ENCODE data around the gene BRAP. TPM values are rescaled to one million over a fixed set of nuclear protein-coding genes. Genes with fewer than 3 reads are reported as not detected.
"Not testable (repeated sequence)": the region's sequence is repeated elsewhere in the genome, so short reads cannot be mapped to it uniquely, and the experiment has no call there.

Gene BRAP
- total RNA-seq, 6 donors from 2014 or later = 11.0 to 17.8 (median 15.5) TPM

DNA sequence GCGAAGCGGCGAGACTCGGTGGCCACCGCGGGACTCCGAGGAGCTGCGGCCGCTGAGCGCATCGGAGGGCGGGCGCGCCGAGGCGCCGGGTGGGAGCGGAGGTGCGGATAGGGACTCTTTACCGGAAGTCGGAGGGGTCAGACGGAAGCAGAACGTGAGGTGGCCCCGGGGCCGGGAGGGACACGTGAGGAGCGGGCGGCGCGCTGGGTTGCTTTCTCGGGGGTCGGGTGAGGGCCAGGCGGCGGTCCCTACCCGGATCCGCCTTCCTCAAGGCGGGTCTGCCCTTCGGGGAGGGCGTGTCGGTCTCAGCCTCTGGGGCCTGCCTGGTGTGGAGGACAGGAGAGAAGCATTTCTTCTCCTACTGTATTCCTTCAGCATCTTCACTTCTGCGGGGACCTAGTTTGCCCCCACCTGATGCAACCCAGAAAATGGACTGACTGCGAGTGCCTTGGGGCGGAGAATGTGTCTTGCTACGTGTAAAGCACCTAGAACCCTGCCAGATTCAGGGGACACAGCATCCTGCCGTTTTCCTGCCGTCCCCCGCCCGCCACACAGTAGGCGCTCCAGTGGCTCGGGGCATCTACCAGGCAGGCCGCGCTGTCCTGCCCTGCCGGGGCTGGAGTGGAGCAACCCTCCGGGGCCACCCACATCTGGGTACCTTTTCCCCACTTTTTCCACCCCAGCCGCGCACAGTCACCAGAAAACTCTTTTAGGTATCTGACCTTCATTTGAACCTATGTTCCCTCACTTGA, 86.1 kb downstream of the BRAP start:
- TF ChIP-seq POLR2AphosphoS5 (IDR thresholded peaks at IDR 0.05) (peak; percentile 78 to 89), EP300 (IDR thresholded peaks at IDR 0.05) (no peak), POLR2A (IDR thresholded peaks at IDR 0.05) (peak in 3 of 4 donors; percentile 64 to 86 (median 75))
- TF ChIP-seq, protein P1, sequence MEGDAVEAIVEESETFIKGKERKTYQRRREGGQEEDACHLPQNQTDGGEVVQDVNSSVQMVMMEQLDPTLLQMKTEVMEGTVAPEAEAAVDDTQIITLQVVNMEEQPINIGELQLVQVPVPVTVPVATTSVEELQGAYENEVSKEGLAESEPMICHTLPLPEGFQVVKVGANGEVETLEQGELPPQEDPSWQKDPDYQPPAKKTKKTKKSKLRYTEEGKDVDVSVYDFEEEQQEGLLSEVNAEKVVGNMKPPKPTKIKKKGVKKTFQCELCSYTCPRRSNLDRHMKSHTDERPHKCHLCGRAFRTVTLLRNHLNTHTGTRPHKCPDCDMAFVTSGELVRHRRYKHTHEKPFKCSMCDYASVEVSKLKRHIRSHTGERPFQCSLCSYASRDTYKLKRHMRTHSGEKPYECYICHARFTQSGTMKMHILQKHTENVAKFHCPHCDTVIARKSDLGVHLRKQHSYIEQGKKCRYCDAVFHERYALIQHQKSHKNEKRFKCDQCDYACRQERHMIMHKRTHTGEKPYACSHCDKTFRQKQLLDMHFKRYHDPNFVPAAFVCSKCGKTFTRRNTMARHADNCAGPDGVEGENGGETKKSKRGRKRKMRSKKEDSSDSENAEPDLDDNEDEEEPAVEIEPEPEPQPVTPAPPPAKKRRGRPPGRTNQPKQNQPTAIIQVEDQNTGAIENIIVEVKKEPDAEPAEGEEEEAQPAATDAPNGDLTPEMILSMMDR (IDR thresholded peaks at IDR 0.05) = no peak
- H3K27me3 ChIP-seq = no peaks in the 10 kb centered on the region
- no peaks in the 10 kb centered on the region for H3K36me3 ChIP-seq
- 0 to 2% methylated on average over 21 to 37 of the region's 56 CpGs for WGBS, 2 donors
- H3K9me3 ChIP-seq = no peaks in the 10 kb centered on the region
- ATAC-seq (ENCODE audit: low FRiP score in 2 of 2) (peak; percentile 90 to 95), DNase-seq (peak; percentile 87 to 96)
- H3K4me1 ChIP-seq = peaks cover 26 to 35% (median 28%) of the 10 kb centered on the region in 4 donors
- peak overlapping the region; percentile 62 to 98 (median 96) for H3K4me3 ChIP-seq
- H3K27ac ChIP-seq = peak overlapping the region; percentile 94 to 99 (median 96)

GRCh38 chr12:111598637-111599452, 86.9 kb downstream of the BRAP start, which contains the start of gene ATXN2:
Gene ATXN2 (minus strand): TSS chr12:111599315. CDS start chr12:111599034, 281 bp downstream.
- peak; percentile 16 to 84 for ATAC-seq (ENCODE audit: low FRiP score in 2 of 2)
- DNase-seq = peak; percentile 31 to 94
- TF ChIP-seq POLR2A (IDR thresholded peaks at IDR 0.05) (no peak), EP300 (IDR thresholded peaks at IDR 0.05) (no peak), POLR2AphosphoS5 (IDR thresholded peaks at IDR 0.05) (no peak)
- TF ChIP-seq, protein P1 (IDR thresholded peaks at IDR 0.05) = no peak
- Histone ChIP-seq H3K27ac (peak within 1 kb of the TSS; percentile 94 to 99 (median 96)), H3K4me1 (peaks cover 28 to 43% (median 33%) of the 10 kb centered on the region in 4 donors), H3K27me3 (no peaks in the 10 kb centered on the region), H3K4me3 (peak within 1 kb of the TSS; percentile 93 to 98 (median 98)), H3K9me3 (no peaks in the 10 kb centered on the region), H3K36me3 (no peaks in the 10 kb centered on the region)
- WGBS, 2 donors = 0% methylated on average over 14 to 34 of the region's 119 CpGs

DNA sequence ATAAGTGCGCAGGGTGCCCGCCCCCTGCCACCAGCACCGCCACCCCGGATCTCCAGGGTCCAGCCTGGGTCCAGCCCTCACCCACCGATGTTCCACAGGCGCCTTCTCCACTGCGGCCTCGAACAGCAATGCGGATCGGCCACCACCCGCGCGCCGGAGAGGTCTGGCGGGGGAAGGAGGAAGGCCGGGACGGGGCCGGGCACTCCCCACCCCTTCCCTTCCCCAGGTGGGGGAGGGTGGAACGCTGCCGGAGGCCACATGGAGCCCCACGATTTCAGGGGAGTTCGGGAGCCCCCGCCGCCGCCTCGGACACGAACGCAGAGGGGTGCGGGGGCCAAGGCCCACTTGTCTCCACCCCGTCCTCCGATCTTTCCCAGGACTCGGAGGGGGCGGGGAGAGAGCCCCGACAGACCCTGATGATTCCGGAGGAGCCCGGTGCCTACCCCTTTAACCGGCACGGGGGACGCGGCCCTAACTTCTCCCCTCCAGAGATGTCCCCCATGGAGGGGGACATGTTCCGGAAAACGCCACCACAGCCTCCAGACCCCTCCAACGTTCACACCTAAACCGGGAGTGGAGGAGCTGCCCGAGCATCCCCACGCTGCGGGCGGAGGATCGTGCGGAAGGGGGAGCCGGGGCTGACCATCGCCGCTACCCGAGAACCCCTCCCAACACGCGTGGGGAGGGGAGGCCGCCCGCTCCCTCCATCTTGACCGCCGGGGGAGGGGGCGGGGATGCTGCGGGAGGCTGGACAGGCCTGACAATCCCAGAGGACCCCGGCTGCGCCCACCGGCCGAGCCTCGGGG, 87.7 kb downstream of the BRAP start:
- ATAC-seq (ENCODE audit: low FRiP score in 2 of 2) = peak; percentile 57 to 86
- Histone ChIP-seq H3K9me3 (no peaks in the 10 kb centered on the region), H3K4me3 (peak overlapping the region; percentile 93 to 98 (median 98)), H3K27ac (peak overlapping the region; percentile 94 to 99 (median 96)), H3K4me1 (peaks cover 30 to 49% (median 35%) of the 10 kb centered on the region in 4 donors), H3K27me3 (no peaks in the 10 kb centered on the region), H3K36me3 (no peaks in the 10 kb centered on the region)
- TF ChIP-seq POLR2A (IDR thresholded peaks at IDR 0.05) = peak in 1 of 4 donors; percentile 34
- TF ChIP-seq POLR2AphosphoS5 (IDR thresholded peaks at IDR 0.05) = peak in 1 of 2 donors; percentile 12
- TF ChIP-seq, protein P1 (IDR thresholded peaks at IDR 0.05) = no peak
- WGBS, 2 donors = 0 to 2% methylated on average over 10 to 20 of the region's 67 CpGs
- DNase-seq = peak; percentile 60 to 90

DNA sequence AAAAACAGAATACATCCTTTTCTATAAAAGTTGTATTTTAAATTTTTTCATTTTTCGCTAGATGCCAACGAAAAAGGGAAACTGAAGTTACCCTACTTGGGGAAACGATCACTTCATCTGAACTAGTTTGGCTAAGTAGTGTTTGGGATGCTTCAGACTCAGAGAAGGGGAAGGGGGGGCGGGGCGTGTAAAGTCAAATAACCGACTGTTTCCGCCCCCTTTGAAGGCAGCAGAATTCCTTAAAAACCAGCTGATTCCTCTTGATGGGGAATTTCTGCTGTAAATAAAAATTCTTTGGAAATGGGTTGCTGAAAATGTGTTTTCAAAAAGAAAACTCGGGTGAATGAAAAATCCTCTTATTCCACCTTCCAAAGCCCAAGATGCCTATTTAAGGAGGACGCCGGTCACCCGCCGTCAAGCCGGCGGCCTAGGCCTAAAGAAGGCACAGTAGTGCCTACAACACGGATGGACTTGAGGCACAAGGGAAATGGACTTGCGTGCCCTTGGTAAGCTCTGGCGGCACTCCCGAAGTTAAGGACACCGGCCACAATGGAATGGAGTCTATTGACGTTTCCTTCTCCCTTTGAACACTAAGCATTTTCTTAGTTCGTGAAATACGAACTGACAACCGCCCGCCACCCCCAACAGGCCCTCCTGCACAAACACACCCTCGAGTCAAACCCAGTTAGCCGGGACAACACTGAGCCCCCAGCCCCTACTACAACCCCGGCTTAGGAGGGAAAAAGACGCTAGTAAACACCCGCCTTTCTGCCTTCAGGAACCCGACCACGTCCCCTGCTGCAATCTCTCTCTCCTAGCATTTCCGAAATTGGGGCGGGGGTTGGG, 88.5 kb downstream of the BRAP start:
- no peaks in the 10 kb centered on the region for H3K36me3 ChIP-seq
- H3K27ac ChIP-seq = peak overlapping the region; percentile 94 to 99 (median 96)
- peaks cover 33 to 56% (median 35%) of the 10 kb centered on the region in 4 donors for H3K4me1 ChIP-seq
- H3K9me3 ChIP-seq = no peaks in the 10 kb centered on the region
- WGBS, 2 donors = 3 to 6% methylated on average over 29 to 33 of the region's 33 CpGs
- H3K4me3 ChIP-seq = peak overlapping the region; percentile 93 to 98 (median 98)
- ATAC-seq (ENCODE audit: low FRiP score in 2 of 2) (peak; percentile 30 to 78), DNase-seq (peak; percentile 47 to 59)
- H3K27me3 ChIP-seq = no peaks in the 10 kb centered on the region
- TF ChIP-seq POLR2AphosphoS5 (IDR thresholded peaks at IDR 0.05) = peak in 1 of 2 donors; percentile 55
- no peak for TF ChIP-seq POLR2A (IDR thresholded peaks at IDR 0.05)
- TF ChIP-seq EP300 (IDR thresholded peaks at IDR 0.05) = no peak
- TF ChIP-seq, protein P1 (IDR thresholded peaks at IDR 0.05) = no peak

DNA sequence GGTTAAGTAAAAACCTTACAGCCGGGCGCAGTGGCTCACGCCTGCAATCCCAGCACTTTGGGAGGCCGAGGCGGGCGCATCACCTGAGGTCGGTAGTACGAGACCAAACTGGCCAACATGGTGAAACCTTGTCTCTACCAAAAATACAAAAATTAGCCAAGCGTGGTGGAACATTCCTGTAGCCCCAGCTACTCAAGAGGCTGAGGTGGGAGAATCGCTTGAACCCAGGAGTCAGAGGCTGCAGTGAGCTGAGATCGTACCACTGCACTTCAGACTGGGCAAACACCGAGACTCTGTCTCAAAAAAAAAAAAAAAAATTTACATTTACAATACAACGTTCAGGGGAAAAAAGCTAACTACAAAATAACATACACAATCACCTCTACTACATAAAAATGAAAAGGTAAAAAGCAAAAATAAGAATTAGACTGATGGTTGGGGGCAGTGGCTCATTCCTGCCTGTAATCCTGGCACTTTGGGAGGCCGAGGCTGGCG, 90.4 kb downstream of the BRAP start:
- WGBS, 2 donors = 83 to 87% methylated on average over 15 of the region's 15 CpGs
- not testable (repeated sequence) for H3K27me3 ChIP-seq; H3K4me3 ChIP-seq; H3K36me3 ChIP-seq; H3K9me3 ChIP-seq; ATAC-seq (ENCODE audit: low FRiP score in 2 of 2)
- peak in 1 of 2 donors; percentile 55 for DNase-seq
- Histone ChIP-seq H3K27ac (peak overlapping the region in 2 of 4 donors; percentile 20 to 96), H3K4me1 (peaks cover 33 to 62% (median 38%) of the 10 kb centered on the region in 4 donors)
